ENCODE data around the gene MSLN.

Gene MSLN

GRCh38 chr16:728131-728889 lies 32.2 kb upstream of the MSLN start:
- TF ChIP-seq CTCF (IDR thresholded peaks at IDR 0.05), result no peak
- Histone ChIP-seq H3K27ac (peak overlapping the region in 1 of 2 donors; percentile 44), H3K4me3 (peak overlapping the region; percentile 72)
- no peak for DNase-seq (ENCODE audit: low spot score)

- no peak for TF ChIP-seq CTCF (IDR thresholded peaks at IDR 0.05)
- Histone ChIP-seq H3K4me3 (peak overlapping the region; percentile 72), H3K27ac (no peak overlapping the region)
- no peak for DNase-seq (ENCODE audit: low spot score)
Measured at GRCh38 chr16:728890-729744, 31.4 kb upstream of the MSLN start.

GRCh38 chr16:729768-730665 lies 30.5 kb upstream of the MSLN start:
- H3K27ac ChIP-seq, result no peak overlapping the region
- no peak for DNase-seq (ENCODE audit: low spot score)
- no peak for TF ChIP-seq CTCF (IDR thresholded peaks at IDR 0.05)
- no peak overlapping the region for H3K4me3 ChIP-seq

- H3K27ac ChIP-seq, result no peak overlapping the region
- TF ChIP-seq CTCF (IDR thresholded peaks at IDR 0.05), result no peak
- DNase-seq (ENCODE audit: low spot score), result no peak
- H3K4me3 ChIP-seq, result no peak overlapping the region
Measured at GRCh38 chr16:730666-731509, 29.6 kb upstream of the MSLN start.

- DNase-seq (ENCODE audit: low spot score), result no peak
- no peak overlapping the region for H3K27ac ChIP-seq
- TF ChIP-seq CTCF (IDR thresholded peaks at IDR 0.05), result no peak
Measured at GRCh38 chr16:732332-732731, 28.2 kb upstream of the MSLN start.

GRCh38 chr16:732936-733335 lies 27.6 kb upstream of the MSLN start:
- no peak for DNase-seq (ENCODE audit: low spot score)
- no peak overlapping the region for H3K27ac ChIP-seq
- TF ChIP-seq CTCF (IDR thresholded peaks at IDR 0.05), result no peak

More at GRCh38 chr16:732332-732731, 28.2 kb upstream of the MSLN start:
- no peak overlapping the region for H3K4me3 ChIP-seq

More at GRCh38 chr16:732936-733335, 27.6 kb upstream of the MSLN start:
- no peak overlapping the region for H3K4me3 ChIP-seq

All from coronary artery (tissue), 2 donors.